ENCODE results near the gene YBEY. TPM values are rescaled to one million over a fixed set of nuclear protein-coding genes. Genes with fewer than 3 reads are reported as not detected.

The YBEY gene
- total and polyA plus RNA-seq, 2 of the 8 experiments (the other 6 are each of a cell fraction or from before 2014, with no cell fraction given): 26.9 to 31.9 TPM

DNA sequence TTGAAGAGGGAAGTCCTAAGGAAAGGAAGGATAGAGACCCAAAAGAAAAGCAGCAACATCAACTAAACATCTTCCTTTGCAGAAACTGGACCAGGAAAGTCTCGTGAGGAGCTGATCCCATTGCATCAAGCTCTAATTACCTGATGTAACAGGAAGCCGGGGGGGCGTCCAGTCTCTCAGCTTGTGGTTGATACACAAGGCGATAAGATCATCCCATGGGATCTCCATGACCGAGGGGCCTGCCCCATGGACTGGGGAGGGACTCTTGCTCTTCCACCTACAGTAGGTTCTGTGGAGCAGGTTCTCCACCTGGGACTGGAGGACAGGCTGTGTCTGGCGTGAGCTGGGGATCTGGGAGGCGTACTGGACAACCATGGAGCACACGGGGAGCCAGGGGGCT, 42.8 kb upstream of the YBEY start:
- H2BK15ac ChIP-seq (ENCODE audit: low read length): no peak overlapping the region
- FAIRE-seq: no peak
- H2AFZ ChIP-seq (ENCODE audit: low read length): no peak overlapping the region
- no peak overlapping the region for H3K9ac ChIP-seq (replicated peaks in 1 of 4; ENCODE audit: extremely low read depth in 1 of 4, low read depth in 3 of 4, low read length in 3 of 4)
- H3K4me1 ChIP-seq (replicated peaks in 1 of 4; ENCODE audit: control insufficient read depth in 3 of 4, insufficient read depth in 4 of 4, low read length in 3 of 4): no peaks in the 10 kb centered on the region
- H3K4me2 ChIP-seq (ENCODE audit: insufficient read depth in 1 of 2, low read depth in 2 of 2, low read length in 2 of 2): no peak overlapping the region
- H3K18ac ChIP-seq (ENCODE audit: extremely low read depth, low read length): no peak overlapping the region
- H3K27me3 ChIP-seq (replicated peaks in 1 of 4; ENCODE audit: control insufficient read depth in 3 of 4, extremely low read depth in 1 of 4, insufficient read depth in 3 of 4, low read length in 3 of 4): no peaks in the 10 kb centered on the region
- H3K4ac ChIP-seq (replicated peaks; ENCODE audit: insufficient read length, low read depth, low read length): no peak overlapping the region
- H4K5ac ChIP-seq (ENCODE audit: insufficient read length, low read depth, low read length): no peak overlapping the region
- H3K36me3 ChIP-seq (ENCODE audit: control insufficient read depth in 2 of 4, insufficient read depth in 4 of 4, low read length in 3 of 4): peaks cover 25 to 90% (median 73%) of the 10 kb centered on the region in 4 experiments
- H3K79me1 ChIP-seq (ENCODE audit: low read depth, low read length): peaks cover 5% of the 10 kb centered on the region; the same call in 1 of the 2 replicates
- no peak overlapping the region for H2BK120ac ChIP-seq (replicated peaks; ENCODE audit: low read depth, low read length)
- no peaks in the 10 kb centered on the region for H3K79me2 ChIP-seq (ENCODE audit: control insufficient read depth in 1 of 2, insufficient read depth in 2 of 2, low read length in 2 of 2)
- CTCF ChIA-PET (ENCODE audit: partially characterized antibody): interaction anchor here (0.9 to 2.1 kb wide), 5 partner anchors 10 to 91 kb away, joined by 3 to 4 read pairs (median 3); partner anchors contain the start of gene MCM3AP
- no peak overlapping the region for H3K56ac ChIP-seq (replicated peaks; ENCODE audit: insufficient read length, low read depth, low read length)
- H2BK5ac ChIP-seq (ENCODE audit: low read depth, low read length): no peak overlapping the region
- H4K91ac ChIP-seq (replicated peaks; ENCODE audit: insufficient read length, low read length): no peak overlapping the region
- H2BK12ac ChIP-seq (ENCODE audit: low read depth, low read length): no peak overlapping the region
- H3K4me3 ChIP-seq (ENCODE audit: extremely low read depth in 1 of 4, insufficient read depth in 2 of 4, low read depth in 3 of 4, low read length in 4 of 4): no peak overlapping the region
- H3K27ac ChIP-seq (ENCODE audit: low read depth, low read length): no peak overlapping the region
- no peak for DNase-seq (ENCODE audit: low read depth in 1 of 2, low spot score in 2 of 2)
- H3K14ac ChIP-seq (ENCODE audit: insufficient read length): no peak overlapping the region
- H4K20me1 ChIP-seq (replicated peaks in 1 of 2; ENCODE audit: control insufficient read depth in 1 of 2, insufficient read depth in 2 of 2, low read length in 2 of 2): peaks cover 1 to 7% of the 10 kb centered on the region in 2 experiments
- no peaks in the 10 kb centered on the region; a peak in 1 of 4 replicates for H3K9me3 ChIP-seq (ENCODE audit: insufficient read depth in 2 of 2, low read depth in 1 of 2, low read length in 1 of 2)
- 91% methylated on average over 8 of the region's 8 CpGs; no CpG with 5 or more reads in 1 of the 2 experiments for WGBS, 2 experiments (ENCODE audit: extremely low coverage in 1 of 2, insufficient coverage in 1 of 2, insufficient read length in 1 of 2, insufficient replicate concordance in 2 of 2, low coverage in 1 of 2, low lambda C conversion rate in 2 of 2, missing lambda C conversion rate in 1 of 2)
- no peak overlapping the region for H2BK20ac ChIP-seq (ENCODE audit: low read length)
- no peak overlapping the region for H3K23ac ChIP-seq (ENCODE audit: insufficient read length)
- H2AK5ac ChIP-seq (ENCODE audit: low read depth, low read length): no peak overlapping the region
- no peaks in the 10 kb centered on the region for H3K23me2 ChIP-seq (ENCODE audit: low read depth, low read length)
- H4K8ac ChIP-seq (ENCODE audit: extremely low read depth, insufficient read depth, low read length): no peak overlapping the region
- POLR2A ChIA-PET (ENCODE audit: partially characterized antibody): interaction anchor here (1.0 to 2.2 kb wide), 4 partner anchors 9 to 17 kb away, joined by 3 to 9 read pairs (median 4); partner anchors contain the start of gene LSS
- TF ChIP-seq, protein P1, sequence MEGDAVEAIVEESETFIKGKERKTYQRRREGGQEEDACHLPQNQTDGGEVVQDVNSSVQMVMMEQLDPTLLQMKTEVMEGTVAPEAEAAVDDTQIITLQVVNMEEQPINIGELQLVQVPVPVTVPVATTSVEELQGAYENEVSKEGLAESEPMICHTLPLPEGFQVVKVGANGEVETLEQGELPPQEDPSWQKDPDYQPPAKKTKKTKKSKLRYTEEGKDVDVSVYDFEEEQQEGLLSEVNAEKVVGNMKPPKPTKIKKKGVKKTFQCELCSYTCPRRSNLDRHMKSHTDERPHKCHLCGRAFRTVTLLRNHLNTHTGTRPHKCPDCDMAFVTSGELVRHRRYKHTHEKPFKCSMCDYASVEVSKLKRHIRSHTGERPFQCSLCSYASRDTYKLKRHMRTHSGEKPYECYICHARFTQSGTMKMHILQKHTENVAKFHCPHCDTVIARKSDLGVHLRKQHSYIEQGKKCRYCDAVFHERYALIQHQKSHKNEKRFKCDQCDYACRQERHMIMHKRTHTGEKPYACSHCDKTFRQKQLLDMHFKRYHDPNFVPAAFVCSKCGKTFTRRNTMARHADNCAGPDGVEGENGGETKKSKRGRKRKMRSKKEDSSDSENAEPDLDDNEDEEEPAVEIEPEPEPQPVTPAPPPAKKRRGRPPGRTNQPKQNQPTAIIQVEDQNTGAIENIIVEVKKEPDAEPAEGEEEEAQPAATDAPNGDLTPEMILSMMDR (IDR thresholded peaks at IDR 0.05; ENCODE audit: control extremely low read depth in 1 of 3, insufficient read depth in 1 of 3, low read depth in 1 of 3, low read length in 3 of 3): no peak
- TF ChIP-seq POLR2A (IDR thresholded peaks at IDR 0.05; ENCODE audit: control extremely low read depth in 1 of 2, low read depth in 2 of 2, low read length in 2 of 2) (0 out of 3 replicates have a peak, but pooled peaks of 1 of the 2 experiments have one; percentile 1), FOSL1 (IDR thresholded peaks at IDR 0.05; ENCODE audit: insufficient read depth, low read depth, low read length) (no peak), RAD21 (IDR thresholded peaks at IDR 0.05 in 1 of 2, conservative IDR thresholded peaks at IDR 0.05 in 1 of 2; ENCODE audit: low read depth in 2 of 2, low read length in 2 of 2) (no peak), RNF2 (IDR thresholded peaks at IDR 0.05; ENCODE audit: borderline replicate concordance, low read depth, low read length, missing control alignments, poor library complexity, severe bottlenecking) (no peak), EZH2 (IDR thresholded peaks at IDR 0.05; ENCODE audit: low read depth, low read length, severe bottlenecking) (no peak)
- TF ChIP-seq, protein P2, sequence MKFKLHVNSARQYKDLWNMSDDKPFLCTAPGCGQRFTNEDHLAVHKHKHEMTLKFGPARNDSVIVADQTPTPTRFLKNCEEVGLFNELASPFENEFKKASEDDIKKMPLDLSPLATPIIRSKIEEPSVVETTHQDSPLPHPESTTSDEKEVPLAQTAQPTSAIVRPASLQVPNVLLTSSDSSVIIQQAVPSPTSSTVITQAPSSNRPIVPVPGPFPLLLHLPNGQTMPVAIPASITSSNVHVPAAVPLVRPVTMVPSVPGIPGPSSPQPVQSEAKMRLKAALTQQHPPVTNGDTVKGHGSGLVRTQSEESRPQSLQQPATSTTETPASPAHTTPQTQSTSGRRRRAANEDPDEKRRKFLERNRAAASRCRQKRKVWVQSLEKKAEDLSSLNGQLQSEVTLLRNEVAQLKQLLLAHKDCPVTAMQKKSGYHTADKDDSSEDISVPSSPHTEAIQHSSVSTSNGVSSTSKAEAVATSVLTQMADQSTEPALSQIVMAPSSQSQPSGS (IDR thresholded peaks at IDR 0.05; ENCODE audit: low read length): no peak

Data from H1 (cell line).